ENCODE data around the gene TBC1D17.

The TBC1D17 gene

DNA sequence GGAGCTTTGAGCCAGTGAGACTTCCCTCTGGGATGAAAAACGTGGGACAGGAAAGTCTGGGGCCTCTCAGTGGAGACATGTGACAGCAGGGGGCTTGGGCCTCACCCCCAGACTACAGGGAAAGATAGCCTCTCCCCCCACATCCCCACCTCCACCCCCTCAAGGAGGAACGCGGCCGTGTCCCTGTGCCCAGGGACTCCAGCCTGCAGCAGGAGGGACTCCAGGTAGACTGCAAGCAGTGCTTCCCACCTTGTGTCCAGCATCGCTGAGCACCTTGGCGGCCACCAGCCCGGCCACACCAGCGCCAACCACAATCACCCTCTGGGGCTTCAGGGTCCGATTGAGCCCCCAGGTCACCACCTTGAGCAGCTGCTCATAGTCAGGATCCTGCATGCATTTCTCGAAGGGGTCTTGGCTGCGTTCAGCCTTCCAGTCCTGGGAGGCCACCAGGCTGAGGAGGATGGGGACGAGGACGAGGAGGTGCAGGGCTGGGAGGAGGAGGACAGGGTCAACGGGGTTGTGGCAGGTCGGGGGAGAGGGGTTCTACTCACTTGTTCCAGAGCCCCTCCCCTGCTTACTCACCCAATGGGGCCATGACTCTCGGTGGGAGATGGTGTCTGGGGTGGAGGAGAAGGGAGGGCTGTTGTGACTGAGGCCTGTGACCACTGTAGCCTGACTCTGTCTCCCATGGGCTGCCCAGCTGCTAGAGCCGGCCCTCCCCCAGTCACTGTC is 18.2 kb downstream of the TBC1D17 start:
- DNase-seq, result no peak

DNA sequence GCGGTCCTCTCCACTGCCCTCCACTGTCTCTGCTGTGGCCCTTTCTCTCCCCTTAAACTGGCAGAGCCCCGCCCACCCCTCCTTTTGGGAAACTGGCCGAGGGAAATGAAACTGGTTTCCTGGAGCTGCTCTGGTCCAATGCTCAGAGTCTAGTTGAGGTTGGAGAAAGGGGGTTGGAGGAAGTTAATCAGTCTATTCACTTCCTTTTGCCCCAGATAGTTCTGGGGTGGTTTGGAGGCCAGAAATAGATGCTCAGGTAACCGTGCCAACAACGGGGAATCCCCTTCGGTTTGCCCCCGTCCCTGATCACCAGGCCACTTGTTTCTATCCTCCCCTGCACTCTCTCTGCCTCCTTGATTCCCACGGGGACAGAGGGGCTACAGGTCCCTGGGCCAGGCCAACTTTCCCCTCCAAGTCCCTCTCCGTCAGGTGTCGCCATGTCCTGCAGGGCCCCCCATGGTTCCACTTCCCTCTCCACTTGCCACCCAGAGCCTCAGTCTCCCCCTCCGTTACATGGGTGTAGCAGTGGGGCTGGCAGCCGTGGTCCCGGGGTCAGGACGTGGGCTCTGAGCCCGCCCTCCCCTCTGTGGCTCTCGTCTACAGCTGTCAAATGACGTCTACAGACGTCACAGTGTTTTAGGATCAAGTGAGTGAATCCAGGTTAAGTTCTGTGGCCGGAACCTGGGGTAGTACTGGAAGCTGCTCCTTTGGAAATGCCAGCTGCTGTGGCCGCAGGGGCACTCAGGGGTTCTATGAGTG is 19.5 kb downstream of the TBC1D17 start, which contains the start of gene IL4I1:
Gene IL4I1 (minus strand): TSS at position 25 of the 759 bp plus-strand sequence. CDS start 727 bp downstream, outside the sequence.
- DNase-seq, result no peak

DNA sequence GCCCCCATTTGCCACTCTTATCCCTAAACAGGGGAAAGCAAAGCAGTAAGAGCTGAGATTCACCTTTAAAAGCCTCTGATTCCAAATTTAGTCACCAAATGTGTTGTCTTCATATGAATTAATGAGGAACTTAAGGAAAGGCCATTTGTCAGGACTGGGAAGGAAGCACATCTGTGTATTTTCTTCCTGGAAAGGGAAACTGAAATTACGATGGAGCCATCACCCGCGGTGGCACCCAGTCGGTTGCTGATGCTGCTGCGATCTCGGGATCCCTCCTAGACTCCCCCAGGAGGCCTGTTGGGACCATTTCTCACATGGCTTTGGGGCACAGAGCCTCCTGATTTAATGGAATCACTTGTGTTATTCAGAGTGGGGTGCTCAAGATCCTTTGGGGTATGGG is 26.6 kb downstream of the TBC1D17 start:
- no peak for DNase-seq

DNA sequence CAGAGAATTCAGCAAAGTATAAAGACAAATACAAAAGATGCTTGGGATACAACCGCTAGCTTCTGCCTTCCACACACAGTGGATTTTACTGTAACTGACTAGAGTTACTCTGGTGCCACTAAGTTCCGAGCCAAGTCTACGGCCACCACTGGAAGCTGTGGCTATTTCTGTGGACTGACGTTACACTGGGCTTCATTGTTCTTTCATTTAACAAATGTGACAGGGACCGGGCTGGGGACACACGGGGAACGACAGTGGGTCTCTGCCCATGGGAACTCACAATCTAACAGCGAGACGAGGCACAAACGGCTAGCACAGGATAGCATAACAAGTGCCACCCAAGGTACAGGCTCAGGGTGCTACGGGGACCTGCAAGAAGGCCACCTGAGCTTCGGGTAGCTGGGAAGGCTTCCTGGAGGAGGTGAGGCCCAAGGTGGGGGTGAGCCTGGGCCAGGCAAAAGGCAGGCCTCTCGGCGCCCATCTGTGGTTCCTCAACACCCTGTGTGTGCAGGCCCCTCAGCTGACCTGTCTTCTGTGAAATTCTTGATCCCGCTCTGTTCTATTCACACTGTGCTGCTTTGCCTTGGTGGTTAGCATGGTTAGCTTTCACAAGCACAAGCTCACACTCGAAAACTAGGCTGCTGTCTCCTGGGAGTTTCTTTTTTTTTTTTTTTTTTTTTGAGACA is 29.5 kb downstream of the TBC1D17 start:
- no peak for DNase-seq

DNA sequence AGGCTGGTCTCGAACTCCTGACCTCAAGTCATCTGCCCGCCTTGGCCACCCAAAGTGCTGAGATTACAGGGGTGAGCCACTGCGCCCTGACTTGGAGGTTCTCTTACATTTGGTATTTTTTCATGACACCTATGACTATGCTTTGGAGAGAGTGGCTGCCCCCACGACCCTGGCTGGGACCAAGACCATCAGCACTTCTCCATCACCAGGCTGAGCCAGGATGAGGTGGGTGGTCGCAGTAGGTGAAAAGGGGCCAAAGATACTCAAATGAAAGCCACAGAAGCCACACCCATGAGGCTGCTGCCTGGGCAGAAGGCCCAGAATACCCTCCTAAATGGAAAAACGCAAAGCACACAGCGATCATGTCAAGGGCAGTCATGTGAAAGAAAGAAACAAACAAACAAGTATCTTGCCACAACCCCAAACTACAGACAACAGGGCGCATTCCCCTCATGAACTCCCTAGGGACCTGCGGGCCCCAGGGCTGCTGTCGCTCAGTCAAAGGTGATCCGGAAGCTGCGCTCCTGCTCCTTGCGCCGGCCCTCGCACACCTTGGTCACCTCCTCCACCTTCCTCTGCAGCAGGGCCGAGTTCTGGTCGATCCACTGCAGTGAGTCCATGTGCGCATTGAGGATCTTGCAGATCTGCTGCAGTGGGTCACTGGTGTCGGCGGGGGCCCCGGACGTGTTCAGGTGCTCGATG is 30.4 kb downstream of the TBC1D17 start:
- DNase-seq, result no peak

DNA sequence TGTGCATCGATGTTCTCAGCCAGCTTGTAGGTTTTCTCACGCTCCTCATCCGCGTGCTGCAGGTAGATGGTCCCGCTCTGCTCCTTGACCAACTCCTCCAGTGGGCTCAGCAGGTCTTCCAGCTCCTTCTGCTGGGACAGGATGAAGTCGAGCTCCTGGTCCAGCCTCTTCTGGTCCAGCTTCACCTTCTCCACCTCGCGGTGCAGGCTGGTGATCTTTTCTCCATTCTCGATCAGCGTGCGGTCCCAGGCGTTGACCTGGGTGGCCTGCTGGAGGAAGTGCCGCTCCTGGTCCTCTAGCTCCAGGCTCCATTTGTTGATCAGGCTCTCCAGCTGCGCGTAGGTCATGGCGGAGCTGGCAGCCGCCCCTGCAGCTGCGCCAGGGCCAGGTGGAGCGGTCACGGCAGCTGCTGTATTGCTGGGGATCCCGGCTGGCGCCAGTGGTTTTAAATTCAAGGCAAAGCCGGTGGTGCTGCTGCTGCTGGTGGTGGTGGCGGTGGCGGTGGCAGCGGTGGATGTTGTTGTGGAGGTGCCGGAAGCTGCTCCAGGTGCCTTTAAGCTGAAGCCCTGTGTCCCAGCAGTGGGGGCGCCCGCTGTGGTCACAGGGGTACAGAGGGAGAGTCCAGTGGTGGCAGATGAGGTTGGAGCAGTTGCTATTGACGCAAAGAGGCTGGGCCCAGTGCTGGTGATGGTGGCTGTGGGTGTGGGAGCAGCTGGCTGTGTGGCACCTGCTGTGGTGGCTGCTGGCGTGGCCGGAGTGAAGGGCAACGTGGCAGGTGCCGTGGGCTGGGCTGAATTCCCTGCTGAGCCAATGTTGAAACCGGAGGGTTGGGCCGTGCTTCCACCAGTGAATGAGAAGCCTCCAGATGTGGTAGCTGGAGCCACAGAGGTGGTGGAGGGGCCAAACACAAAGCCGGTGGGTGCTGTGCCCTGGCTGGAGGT is 31.2 kb downstream of the TBC1D17 start:
- no peak for DNase-seq

DNA sequence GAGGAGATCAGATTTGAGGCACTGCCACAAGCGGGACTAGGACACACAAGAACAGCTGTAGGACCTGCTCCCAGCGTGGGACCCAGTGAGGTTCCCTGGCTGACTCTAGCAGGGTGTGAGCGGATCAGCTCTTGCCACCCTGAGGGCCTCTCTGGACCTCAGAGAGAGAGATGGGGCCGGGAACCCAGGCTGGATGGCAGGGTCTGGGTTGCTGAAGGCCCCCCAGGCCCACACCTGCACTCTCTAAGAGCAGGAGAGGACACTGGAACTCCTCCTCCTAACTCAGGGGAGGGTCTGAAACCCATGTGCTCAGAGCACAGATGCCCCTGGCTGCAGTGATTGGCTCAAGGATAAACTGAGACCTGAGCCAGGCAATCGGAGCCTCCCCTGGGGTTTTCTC is 32.7 kb downstream of the TBC1D17 start:
- DNase-seq, result no peak

DNA sequence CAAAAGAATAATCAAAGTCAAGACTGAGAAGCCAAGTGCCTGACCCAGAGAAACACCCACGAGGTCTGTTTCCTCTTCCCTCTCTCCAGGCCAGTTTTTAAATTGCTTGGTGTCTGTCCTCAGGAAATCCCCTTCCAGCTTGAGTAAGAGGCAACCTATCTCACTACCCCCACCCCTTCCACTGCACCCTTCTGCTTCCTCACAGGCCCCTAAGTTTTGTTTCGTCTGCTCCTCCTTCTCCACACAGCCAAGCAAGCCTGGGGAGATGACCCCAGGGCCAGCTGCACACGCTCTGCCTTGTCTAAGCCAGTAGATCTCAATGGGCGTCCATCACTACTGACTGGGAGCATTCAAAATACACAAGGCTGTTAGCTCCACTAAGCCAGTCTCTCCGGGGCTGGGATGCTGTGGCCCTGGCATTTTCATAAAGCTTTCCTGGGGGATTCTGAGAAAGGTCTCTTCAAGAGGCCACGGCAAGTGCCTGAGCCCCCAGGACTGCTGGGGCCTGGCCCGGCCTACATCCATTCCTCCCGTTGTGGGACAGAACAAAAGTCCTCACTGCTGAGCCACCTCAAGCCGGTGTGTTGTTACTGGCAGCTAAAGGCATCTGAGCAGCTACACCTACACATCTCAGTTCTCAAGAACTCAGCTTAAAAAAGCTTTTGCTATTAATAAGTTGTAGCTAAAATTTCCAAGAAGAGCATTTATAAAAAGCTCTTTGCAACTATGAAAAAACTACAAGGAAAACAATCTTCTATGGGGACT is 34.1 kb downstream of the TBC1D17 start:
- DNase-seq, result no peak

DNA sequence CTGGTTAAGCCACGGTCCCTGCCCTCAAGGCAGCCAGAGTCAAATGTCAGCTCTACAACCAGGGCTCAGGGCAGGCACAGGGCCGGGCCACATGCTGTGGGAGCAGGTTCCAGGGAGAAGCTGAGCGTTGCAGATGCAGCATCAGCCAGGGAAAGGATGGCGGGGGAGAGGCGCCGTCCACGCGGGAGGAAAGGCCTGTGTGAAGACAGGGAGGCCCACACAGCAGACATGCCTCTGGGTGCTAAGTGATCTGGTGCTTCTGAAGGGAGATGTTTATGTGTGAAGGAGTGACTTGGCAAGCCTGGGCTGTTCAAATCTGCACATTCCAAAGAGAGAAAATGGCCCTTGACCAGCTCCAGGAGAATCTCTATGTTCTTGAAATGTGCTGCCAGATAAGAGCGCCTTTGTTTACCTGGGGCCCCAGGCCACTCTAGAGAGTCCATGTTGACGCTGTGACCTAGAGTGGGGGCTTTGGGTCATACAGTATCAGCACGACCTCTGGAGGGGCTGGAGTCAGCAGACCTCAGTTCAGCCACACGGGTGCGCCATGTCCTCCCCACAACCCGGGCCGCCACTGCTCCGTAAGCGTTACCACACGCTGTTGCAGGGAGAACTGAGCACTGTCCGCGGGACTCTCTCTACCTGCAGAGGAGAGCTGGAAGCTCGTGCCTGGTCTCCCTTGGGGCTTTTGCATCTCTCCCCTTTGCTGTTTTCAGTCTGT is 35.6 kb downstream of the TBC1D17 start:
- DNase-seq, result no peak

DNA sequence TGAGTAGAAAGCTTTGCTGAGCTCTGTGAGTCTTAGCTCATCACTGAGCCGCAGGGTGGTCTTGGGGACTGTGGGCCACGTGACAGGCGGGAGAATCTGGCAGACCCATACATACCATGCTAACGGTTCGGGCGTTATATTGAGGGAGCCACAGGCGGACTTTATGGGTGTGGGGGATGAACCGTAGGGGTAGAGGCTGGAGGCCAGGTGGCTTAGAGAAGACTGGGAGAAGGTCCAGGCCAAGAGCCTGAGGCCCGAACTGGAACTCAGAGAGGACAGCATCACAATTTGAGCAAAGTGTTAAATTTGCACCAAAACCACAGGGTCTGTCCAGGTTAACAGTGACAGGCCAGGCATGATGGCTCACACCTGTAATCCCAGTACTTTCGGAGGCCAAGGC is 36.2 kb downstream of the TBC1D17 start:
- DNase-seq, result no peak

DNA sequence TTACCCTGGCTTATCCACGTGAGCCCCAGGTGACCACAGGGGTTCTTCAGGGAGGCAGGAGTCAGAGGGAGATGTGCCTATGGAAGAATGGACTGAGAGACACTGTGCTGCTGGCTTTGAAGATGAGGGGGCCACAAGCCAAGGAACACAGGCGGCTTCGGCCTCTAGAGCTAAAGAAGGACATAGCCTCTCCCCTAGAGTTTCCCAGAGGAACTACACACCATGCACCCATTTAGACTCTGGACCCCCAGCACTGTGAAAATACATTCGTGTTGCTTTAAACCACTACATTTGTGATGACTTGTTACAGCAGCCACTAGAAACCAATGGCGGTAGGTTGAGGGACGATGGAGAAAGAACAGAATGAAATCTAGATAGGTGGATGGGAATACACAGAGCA is 37.8 kb downstream of the TBC1D17 start:
- DNase-seq, result no peak

DNA sequence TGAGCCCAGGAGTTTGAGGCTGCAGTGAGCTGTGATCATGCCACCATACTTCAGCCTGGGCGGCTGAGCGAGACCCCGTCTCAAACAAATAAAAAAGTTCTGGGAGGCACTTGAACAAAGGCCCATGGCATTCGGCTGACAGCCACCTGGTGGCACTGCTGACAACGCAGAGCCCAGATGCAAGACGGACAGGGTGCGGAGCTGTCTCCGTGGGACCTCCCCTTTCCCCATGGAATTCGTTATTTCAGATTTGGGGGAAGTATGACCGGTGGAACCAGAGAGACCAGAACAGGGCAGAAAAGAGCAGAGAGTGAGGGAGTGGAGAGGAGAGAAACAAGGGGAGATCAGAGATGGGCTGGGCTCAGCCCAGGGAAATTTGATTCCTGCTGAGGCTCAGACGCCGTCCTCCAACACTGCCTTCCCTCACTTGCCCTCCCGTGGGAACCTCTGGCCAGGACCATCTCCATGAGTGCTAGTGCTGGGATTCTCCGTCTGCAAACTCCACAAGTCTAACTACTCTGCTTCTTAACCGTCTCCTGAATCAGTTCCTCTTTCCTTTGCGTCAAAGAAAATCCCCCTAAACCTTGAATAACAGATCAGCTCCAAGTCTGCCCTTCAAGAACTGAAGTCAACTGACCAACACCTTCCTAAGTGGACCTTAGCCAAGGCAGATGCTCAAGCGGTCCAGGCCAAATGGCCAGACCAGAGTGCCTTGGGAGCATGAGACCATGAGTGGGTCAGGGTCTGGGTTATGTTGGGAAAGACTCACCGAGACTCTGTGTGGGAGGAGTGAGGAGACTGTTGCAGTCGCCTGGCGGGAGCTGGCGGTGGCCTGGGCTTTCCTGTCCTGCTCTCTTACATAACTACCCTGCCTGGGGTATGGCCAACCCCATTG is 39.6 kb downstream of the TBC1D17 start:
- DNase-seq, result no peak

DNA sequence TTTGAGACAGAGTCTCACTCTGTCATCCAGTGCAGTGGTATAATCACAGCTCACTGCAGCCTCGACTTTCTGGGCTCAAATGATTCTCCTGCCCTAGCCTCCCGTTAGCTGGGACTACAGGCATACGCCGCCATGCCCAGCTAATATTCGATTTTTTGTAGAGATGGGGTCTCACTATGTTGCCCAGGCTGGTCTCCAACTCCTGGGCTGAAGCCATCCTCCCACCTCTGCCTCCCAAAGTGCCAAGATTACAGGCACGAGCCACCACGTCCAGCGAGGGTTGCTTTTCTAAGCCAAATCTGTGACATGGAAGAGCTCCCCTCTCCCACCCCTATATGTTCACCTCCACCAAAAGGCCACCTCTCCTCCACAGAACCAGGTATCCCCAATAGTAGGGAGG is 40.6 kb downstream of the TBC1D17 start:
- DNase-seq, result no peak

DNA sequence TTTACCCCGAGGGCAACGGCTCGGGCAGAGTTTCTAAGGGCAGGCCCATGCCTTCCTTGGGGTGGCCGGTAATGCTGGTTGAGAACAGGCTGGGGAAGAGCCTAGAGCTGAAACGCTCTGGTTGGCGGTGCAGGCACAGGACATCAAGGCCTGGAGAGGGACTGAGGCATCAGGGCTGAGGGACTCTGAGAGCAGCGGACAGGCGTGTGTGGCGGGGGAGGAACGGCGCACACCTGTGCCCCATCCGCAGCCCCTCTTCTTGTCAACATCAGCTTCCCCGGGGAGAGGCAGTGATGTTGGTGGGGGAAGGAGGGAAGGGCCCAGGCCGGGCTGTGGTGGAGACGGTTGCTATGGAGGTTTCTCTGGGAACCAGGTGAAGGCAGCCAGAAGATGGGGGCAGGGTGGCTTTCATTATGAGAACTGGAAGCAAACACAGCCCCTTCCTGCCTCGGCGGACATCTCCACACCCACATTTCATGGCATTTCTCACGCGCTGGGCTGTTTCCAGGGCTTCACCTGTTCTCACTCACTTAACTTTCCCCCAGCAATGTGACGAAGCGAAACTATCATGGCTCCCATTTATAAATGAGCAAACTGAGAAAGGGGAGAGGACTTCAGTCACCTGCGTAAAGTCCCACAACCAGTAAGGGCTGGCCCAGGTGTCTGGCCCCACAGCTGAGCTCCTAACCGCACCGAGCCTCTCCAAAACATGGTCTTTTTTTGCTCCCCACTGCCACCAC is 43.3 kb downstream of the TBC1D17 start:
- DNase-seq, result no peak

DNA sequence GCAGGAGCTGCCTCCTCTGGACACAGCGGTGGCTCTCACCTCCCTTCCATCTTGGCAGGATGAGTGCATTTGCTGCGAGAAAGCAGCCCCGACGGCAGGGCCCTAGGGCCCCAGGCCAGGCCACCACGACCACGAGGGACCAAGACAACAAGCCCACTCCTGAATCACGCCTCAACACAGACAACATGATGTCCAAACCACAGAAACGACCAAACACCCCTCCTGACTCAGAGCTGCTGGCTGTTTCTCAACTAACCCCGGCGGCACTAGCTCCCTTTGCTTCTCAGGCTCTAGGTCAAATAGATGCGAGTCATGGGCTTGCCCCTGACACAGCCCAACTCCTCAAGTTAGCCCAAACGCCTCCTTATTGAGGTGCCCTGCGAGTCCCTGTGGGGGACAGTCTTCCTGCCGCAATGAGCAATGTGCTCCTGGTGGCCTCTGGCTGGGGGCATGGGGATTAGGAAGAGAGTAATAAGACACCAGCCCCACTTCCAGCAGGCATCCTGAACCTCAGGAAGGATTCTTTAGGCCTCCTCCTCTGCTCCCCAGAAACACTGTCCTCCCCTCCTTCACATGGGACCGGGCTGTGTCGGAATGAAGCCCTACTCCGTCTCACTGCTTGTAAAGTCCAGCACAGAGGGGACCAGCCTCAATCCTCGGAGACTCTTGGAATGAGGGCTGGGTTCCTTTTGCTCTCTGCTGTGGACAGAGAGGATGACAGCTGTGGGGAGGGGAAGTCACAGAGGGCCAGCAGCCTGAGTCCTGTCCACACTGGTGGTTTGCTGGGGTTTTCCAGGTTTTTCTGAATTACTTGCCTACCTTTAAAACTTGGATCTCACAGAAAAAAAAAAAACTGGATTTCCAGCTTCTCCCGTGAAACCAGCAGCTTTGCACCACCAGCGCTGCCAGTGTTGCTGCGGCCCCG is 44.6 kb downstream of the TBC1D17 start:
- no peak for DNase-seq

DNA sequence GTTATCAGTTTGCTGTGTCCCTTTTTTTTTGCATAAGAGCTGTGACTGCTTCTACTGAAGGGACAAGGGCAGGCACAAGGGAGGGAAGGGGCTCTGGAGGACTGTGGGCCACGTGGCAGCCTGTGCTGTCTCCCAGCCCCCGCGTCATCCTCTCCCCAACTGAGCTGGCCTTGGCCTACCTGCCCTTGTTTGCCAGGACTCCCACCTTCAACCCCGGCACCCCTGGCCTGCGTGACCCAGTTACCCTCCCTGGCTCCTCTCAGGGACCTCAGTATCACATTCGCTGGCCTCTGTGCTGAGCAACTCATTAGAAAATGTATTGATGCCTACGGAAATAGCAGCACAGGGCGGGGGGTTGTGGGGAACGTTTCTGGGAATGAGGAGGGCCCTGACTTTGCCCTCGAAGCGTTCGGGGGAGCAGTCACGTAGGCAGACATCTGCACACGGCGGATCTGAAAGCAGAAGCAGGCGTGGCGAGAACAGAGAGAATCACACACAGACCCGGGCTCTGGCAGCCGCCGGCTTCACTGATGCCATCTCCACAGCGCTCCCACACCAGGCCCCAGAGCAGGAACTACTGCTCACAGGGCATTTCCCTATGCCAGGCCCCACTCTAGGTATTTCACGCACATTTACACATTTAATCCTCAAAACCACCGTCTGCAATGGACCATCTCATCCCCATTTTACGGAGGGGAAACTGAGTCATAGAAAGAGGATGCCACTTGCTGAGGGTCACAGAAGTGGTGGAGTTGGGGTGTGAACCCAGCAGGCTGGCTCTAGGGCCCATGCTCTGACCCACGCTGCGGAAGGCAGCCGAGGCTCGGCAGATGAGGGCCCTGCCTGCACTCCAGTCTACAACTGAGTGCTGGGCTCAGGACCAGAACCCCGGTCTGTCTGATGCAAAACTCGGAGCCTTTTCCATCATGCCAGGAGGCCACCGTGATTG is 45.8 kb downstream of the TBC1D17 start:
- DNase-seq, result no peak

Data from NCI-H774 (cell line).